Activated T-helper 1 cell treated with anti-CD3 and anti-CD28 coated beads, Interleukin-12 subunit alpha, Interleukin-12 subunit beta, Interleukin-2, Interleukin-4 antibody, amounts not matched to agents 30 ng/mL and 10 ng/mL and 1 ng/mL, durations not matched to agents 14 hours and 24 hours and 36 hours (primary cell): ENCODE results near the gene AGTPBP1. TPM values are rescaled to one million over a fixed set of nuclear protein-coding genes. Genes with fewer than 3 reads are reported as not detected.
"Not testable (repeated sequence)": the region's sequence is repeated elsewhere in the genome, so short reads cannot be mapped to it uniquely, and the experiment has no call there.

ENCODE experiments used
- DNase-seq: peaks from one replicate; pipeline ENCODE4 v3.0.0; 2021; ENCODE audit warnings: low spot score
- H3K27ac Mint-ChIP-seq: one replicate; pipeline ENCODE4 v1.8.0; 2021; ENCODE audit warnings: mild to moderate bottlenecking, mixed read lengths
- H3K27me3 Mint-ChIP-seq: one replicate; pipeline ENCODE4 v1.8.0; 2022; ENCODE audit warnings: mild to moderate bottlenecking, moderate library complexity, mixed read lengths; ENCODE audit not compliant: insufficient read depth
- H3K36me3 Mint-ChIP-seq: one replicate; pipeline ENCODE4 v1.8.0; 2021; ENCODE audit warnings: low read depth, mixed read lengths
- H3K4me1 Mint-ChIP-seq: one replicate; pipeline ENCODE4 v1.8.0; 2021; ENCODE audit warnings: low read depth, mixed read lengths
- H3K4me3 Mint-ChIP-seq: one replicate; pipeline ENCODE4 v1.8.0; 2021; ENCODE audit warnings: mild to moderate bottlenecking, moderate library complexity, mixed read lengths
- H3K9me3 Mint-ChIP-seq: one replicate; pipeline ENCODE4 v1.8.0; 2021; ENCODE audit warnings: mixed read lengths
- intact Hi-C: fragments of 100-400 bp; cut with micrococcal nuclease; formaldehyde crosslinking; loops from one replicate; pipeline ENCODE4 v1.15.1; 2024
- total RNA-seq: library from RNA; stranded (reverse); gene quantifications from 2 replicates; pipeline ENCODE4 v1.2.3, GENCODE V29; 2022

AGTPBP1 gene
- total RNA-seq, 1 donor from 2014 or later, result 23.5 TPM

GRCh38 chr9:85600675-85601263 is 141.0 kb downstream of the AGTPBP1 start:
- intact Hi-C loops, result no loop called here

GRCh38 chr9:85599540-85600105 is 142.1 kb downstream of the AGTPBP1 start:
- Mint-ChIP-seq H3K4me3 (no peak overlapping the region), H3K27ac (no peak overlapping the region), H3K9me3 (no peaks in the 10 kb centered on the region), H3K27me3 (no peaks in the 10 kb centered on the region), H3K4me1 (peaks cover 21% of the 10 kb centered on the region), H3K36me3 (peaks cover 16% of the 10 kb centered on the region)
- no peak for DNase-seq
- intact Hi-C loops, result no loop called here

More at GRCh38 chr9:85600675-85601263, 141.0 kb downstream of the AGTPBP1 start:
- H3K4me1 Mint-ChIP-seq, result peaks cover 21% of the 10 kb centered on the region
- H3K36me3 Mint-ChIP-seq, result peaks cover 16% of the 10 kb centered on the region
- no peak overlapping the region for H3K27ac Mint-ChIP-seq
- no peaks in the 10 kb centered on the region for H3K27me3 Mint-ChIP-seq
- no peak overlapping the region for H3K4me3 Mint-ChIP-seq
- DNase-seq, result no peak
- no peaks in the 10 kb centered on the region for H3K9me3 Mint-ChIP-seq

- no peak overlapping the region for H3K27ac Mint-ChIP-seq
- no peaks in the 10 kb centered on the region for H3K4me1 Mint-ChIP-seq
- intact Hi-C loops, result no loop called here
- no peak overlapping the region for H3K4me3 Mint-ChIP-seq
- H3K9me3 Mint-ChIP-seq, result no peaks in the 10 kb centered on the region
- peaks cover 12% of the 10 kb centered on the region for H3K36me3 Mint-ChIP-seq
- no peaks in the 10 kb centered on the region for H3K27me3 Mint-ChIP-seq
- DNase-seq, result no peak
Measured at GRCh38 chr9:85594316-85594715, 147.4 kb downstream of the AGTPBP1 start.

DNA sequence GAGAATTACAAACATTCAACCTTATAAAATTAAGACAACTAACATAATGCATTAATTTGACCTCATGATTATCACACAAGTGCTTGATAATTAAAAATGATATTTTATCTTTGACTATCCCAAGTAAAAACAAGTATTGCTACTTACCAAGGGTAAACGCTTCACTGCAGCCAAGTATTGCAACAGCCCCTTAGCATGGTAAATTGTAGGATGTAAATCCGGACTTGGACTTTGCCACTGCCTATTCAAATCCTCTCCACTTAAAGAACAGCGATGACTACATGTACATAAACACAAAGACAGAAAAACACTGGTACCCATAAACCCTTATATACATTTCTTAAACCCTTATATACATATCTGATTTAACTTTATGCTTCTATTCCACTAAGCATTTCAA is 155.1 kb downstream of the AGTPBP1 start:
- intact Hi-C loops, result loop anchor here (10.0 kb wide), 1 partner anchor 68 kb away; no protein-coding TSS in a partner anchor
- Mint-ChIP-seq H3K27me3 (no peaks in the 10 kb centered on the region), H3K27ac (no peak overlapping the region), H3K9me3 (no peaks in the 10 kb centered on the region), H3K4me3 (no peak overlapping the region), H3K4me1 (no peaks in the 10 kb centered on the region), H3K36me3 (peaks cover 11% of the 10 kb centered on the region)
- DNase-seq, result no peak

DNA sequence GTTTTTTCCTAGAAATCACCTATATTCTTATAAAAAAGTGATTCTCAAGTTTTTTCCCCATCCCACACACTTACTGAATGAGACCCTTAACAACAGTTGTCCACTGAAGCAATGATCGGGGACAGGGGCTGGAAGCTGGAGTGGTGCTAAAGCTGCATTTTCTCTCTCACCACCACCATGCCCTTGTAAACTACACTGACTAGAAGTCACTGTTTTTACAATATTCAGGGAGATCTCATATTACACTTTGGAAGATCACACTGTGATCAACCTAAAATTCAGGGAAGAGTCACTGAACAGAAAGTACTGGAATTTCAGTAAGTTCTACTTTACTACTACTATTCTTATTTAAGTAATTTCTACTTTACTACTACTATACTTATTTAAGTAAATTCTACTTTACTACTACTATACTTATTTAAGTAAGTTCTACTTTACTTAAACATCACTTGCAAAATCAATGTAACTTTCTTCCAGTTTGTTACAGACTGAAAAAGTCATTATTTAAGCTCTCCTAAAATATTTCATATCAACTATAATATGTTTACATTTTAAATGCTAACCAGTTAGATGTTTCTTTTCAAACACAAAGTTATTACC is 164.3 kb downstream of the AGTPBP1 start:
- DNase-seq, result no peak
- intact Hi-C loops, result no loop called here
- H3K27ac Mint-ChIP-seq, result no peak overlapping the region

DNA sequence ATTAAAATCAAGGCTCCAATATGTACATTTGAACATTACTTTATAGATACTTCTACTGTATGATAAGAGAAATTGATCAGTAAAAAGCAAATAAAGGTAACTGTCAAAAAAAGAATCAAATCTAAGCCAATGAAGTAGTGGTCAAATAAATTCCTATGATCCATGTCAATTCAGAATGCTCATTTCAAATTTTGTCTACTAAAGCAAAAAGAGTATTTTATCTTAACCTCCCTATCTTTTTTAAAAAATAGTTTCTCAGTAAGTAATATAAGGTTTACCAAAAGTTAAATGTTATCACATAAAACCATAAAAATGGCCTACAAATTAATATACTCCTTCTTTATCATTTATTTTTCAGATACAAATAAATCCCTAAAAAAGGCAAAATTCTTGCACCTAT is 165.9 kb downstream of the AGTPBP1 start:
- intact Hi-C loops, result no loop called here
- H3K9me3 Mint-ChIP-seq, result no peaks in the 10 kb centered on the region
- no peak for DNase-seq
- H3K4me3 Mint-ChIP-seq, result no peak overlapping the region
- no peak overlapping the region for H3K27ac Mint-ChIP-seq
- H3K27me3 Mint-ChIP-seq, result no peaks in the 10 kb centered on the region
- H3K4me1 Mint-ChIP-seq, result no peaks in the 10 kb centered on the region
- peaks cover 6% of the 10 kb centered on the region for H3K36me3 Mint-ChIP-seq

More for the DNA sequence above, 164.3 kb downstream of the AGTPBP1 start:
- Mint-ChIP-seq H3K9me3 (no peaks in the 10 kb centered on the region), H3K4me1 (no peaks in the 10 kb centered on the region), H3K36me3 (peaks cover 4% of the 10 kb centered on the region), H3K4me3 (no peak overlapping the region), H3K27me3 (no peaks in the 10 kb centered on the region)

- not testable (repeated sequence) for H3K27ac Mint-ChIP-seq
Measured at GRCh38 chr9:85573546-85573945, 168.2 kb downstream of the AGTPBP1 start.

DNA sequence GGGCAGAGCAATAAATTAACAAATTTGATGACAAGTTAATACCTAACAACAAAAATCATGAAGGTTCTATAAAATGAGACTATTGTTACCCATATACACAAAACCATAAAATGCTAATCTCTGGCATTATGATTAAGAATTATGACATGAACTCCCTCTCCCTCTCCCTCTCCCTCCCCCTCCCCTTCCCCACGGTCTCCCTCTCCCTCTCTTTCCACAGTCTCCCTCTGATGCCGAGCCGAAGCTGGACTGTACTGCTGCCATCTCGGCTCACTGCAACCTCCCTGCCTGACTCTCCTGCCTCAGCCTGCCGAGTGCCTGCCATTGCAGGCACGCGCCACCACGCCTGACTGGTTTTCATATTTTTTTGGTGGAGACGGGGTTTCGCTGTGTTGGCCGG is 168.8 kb downstream of the AGTPBP1 start:
- intact Hi-C loops, H3K36me3 Mint-ChIP-seq, H3K4me1 Mint-ChIP-seq, DNase-seq, H3K27ac Mint-ChIP-seq, H3K9me3 Mint-ChIP-seq, H3K4me3 Mint-ChIP-seq, H3K27me3 Mint-ChIP-seq: not testable (repeated sequence)

More at GRCh38 chr9:85573546-85573945, 168.2 kb downstream of the AGTPBP1 start:
- H3K9me3 Mint-ChIP-seq, H3K27me3 Mint-ChIP-seq, DNase-seq, H3K4me1 Mint-ChIP-seq, H3K4me3 Mint-ChIP-seq, H3K36me3 Mint-ChIP-seq, intact Hi-C loops: not testable (repeated sequence)

DNA sequence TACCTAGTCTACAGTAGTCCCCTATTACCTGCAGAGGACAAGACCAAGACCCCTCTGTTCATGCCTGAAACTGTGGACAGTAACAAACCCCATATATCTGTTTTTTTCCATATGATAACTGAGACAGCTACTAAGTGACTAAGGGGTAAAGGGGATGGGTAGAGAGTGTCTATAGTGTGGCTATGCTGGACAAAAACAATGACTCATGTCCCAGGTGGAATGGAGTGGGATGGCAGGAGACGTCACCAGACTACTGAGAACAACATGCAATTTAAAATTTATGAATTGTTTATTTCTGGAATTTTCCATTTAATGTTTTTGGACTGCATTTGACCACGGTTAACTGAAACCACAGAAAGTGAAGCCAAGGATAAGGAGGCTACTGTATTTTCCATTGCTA is 171.8 kb downstream of the AGTPBP1 start:
- Mint-ChIP-seq H3K36me3 (peaks cover 9% of the 10 kb centered on the region), H3K4me3 (no peak overlapping the region), H3K4me1 (no peaks in the 10 kb centered on the region), H3K9me3 (no peaks in the 10 kb centered on the region), H3K27me3 (no peaks in the 10 kb centered on the region), H3K27ac (no peak overlapping the region)
- intact Hi-C loops, result no loop called here
- DNase-seq, result no peak

DNA sequence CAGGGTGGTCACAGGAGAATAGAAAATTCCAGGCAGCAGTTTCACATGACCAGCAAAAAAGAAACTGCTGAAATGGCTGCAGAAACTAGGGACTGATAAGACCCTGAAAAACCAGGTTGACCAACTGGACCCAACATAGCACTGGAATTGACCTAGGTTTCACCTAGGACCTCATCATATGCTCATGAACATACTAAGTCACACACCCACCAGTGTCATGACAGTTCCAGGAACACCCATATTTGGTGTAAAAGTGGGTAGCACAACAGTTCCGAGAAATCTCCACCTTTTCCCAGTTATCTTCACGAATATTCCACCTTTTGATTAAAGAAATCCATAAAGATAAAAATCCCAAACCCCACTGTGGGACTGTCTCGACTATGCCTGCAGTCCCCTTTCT is 182.2 kb downstream of the AGTPBP1 start:
- Mint-ChIP-seq H3K27ac (no peak overlapping the region), H3K4me1 (no peaks in the 10 kb centered on the region), H3K27me3 (no peaks in the 10 kb centered on the region), H3K36me3 (peaks cover 2% of the 10 kb centered on the region), H3K4me3 (no peak overlapping the region), H3K9me3 (no peaks in the 10 kb centered on the region)
- no peak for DNase-seq
- intact Hi-C loops, result no loop called here

GRCh38 chr9:85554349-85554748 is 187.4 kb downstream of the AGTPBP1 start:
- H3K4me3 Mint-ChIP-seq, result no peak overlapping the region
- no peak overlapping the region for H3K27ac Mint-ChIP-seq
- no peak for DNase-seq
- no peaks in the 10 kb centered on the region for H3K36me3 Mint-ChIP-seq
- no peaks in the 10 kb centered on the region for H3K27me3 Mint-ChIP-seq
- no peaks in the 10 kb centered on the region for H3K9me3 Mint-ChIP-seq
- intact Hi-C loops, result no loop called here
- H3K4me1 Mint-ChIP-seq, result peaks cover 8% of the 10 kb centered on the region

GRCh38 chr9:85553475-85553874 is 188.3 kb downstream of the AGTPBP1 start:
- H3K4me1 Mint-ChIP-seq, result peaks cover 8% of the 10 kb centered on the region

GRCh38 chr9:85547599-85547998 is 194.2 kb downstream of the AGTPBP1 start:
- intact Hi-C loops, result no loop called here
- DNase-seq, result no peak
- H3K4me3 Mint-ChIP-seq, result no peak overlapping the region
- H3K36me3 Mint-ChIP-seq, result no peaks in the 10 kb centered on the region
- H3K4me1 Mint-ChIP-seq, result no peaks in the 10 kb centered on the region
- H3K9me3 Mint-ChIP-seq, result no peaks in the 10 kb centered on the region
- H3K27me3 Mint-ChIP-seq, result no peaks in the 10 kb centered on the region
- no peak overlapping the region for H3K27ac Mint-ChIP-seq

More at GRCh38 chr9:85553475-85553874, 188.3 kb downstream of the AGTPBP1 start:
- H3K9me3 Mint-ChIP-seq, result no peaks in the 10 kb centered on the region
- H3K36me3 Mint-ChIP-seq, result no peaks in the 10 kb centered on the region
- no peak for DNase-seq
- intact Hi-C loops, result no loop called here
- H3K27me3 Mint-ChIP-seq, result no peaks in the 10 kb centered on the region
- no peak overlapping the region for H3K4me3 Mint-ChIP-seq
- H3K27ac Mint-ChIP-seq, result no peak overlapping the region
